Muscle of leg (tissue), 16 donors: ENCODE data around the gene RELL2. TPM values are rescaled to one million over a fixed set of nuclear protein-coding genes. Genes with fewer than 3 reads are reported as not detected.
A peak's percentile ranks its signal among the peaks of the same experiment; 100 is the strongest.

Experiments used
- DNase-seq: peaks from one replicate; pipeline ENCODE4 v3.0.0; 2013
- H3K27ac ChIP-seq: one replicate; pipeline ENCODE4 v1.5.1; 2013; ENCODE audit warnings: mild to moderate bottlenecking, low read length, control low read depth
- H3K27me3 ChIP-seq: one replicate; pipeline ENCODE4 v1.6.1; 2013; ENCODE audit warnings: low read length; ENCODE audit not compliant: control insufficient read depth, insufficient read depth
- H3K36me3 ChIP-seq: one replicate; pipeline ENCODE4 v1.6.1; 2013; ENCODE audit warnings: low read length; ENCODE audit not compliant: control insufficient read depth, insufficient read depth
- H3K4me1 ChIP-seq: one replicate; pipeline ENCODE4 v1.6.1; 2013; ENCODE audit warnings: low read length; ENCODE audit not compliant: control insufficient read depth, insufficient read depth
- H3K4me3 ChIP-seq: one replicate; pipeline ENCODE4 v1.5.1; 2013; ENCODE audit warnings: low read length, control low read depth
- H3K9me3 ChIP-seq: replicated peaks from 2 replicates; pipeline ENCODE4 v1.6.1; 2013; ENCODE audit warnings: low read depth, low read length; ENCODE audit not compliant: control insufficient read depth
- WGBS: methylation state at CpG from one replicate; pipeline ENCODE4 v1.1.5; 2013; ENCODE audit warnings: missing lambda C conversion rate; ENCODE audit not compliant: insufficient coverage; 5-methylcytosine and 5-hydroxymethylcytosine counted together
- long read RNA-seq, 11 donors: transcript quantifications; one replicate each; lab custom pipeline, GENCODE V29; 2026
- polyA plus RNA-seq, 8 donors: library from polyadenylated mRNA; unstranded; fragments of 120-200 nt; gene quantifications; one replicate each; pipeline versions ENCODE4 v1.2.1 to v1.2.3, GENCODE V29; 2013; ENCODE audit warnings: inconsistent platforms in 1 of 8, low replicate concordance in 1 of 8; ENCODE audit not compliant: insufficient read length in 8 of 8, insufficient read depth in 1 of 8
- total RNA-seq: library from RNA; stranded (reverse); fragments of 120-200 nt; gene quantifications from one replicate; pipeline ENCODE4 v1.2.4, GENCODE V29; 2013

The RELL2 gene
- total RNA-seq (0.18 TPM), polyA plus RNA-seq (under 1 TPM; 0.21 to 0.53 (median 0.39) TPM)
- long read RNA-seq, donor 1: 0 reads
- long read RNA-seq, donor 2: 0 reads
- long read RNA-seq, donor 3: 0 reads
- long read RNA-seq, donor 4: 0 reads
- long read RNA-seq, donor 5: 0 reads
- long read RNA-seq, donor 6: 0 reads
- long read RNA-seq, donor 7: 0 reads
- long read RNA-seq, donor 8: 0 reads
- long read RNA-seq, donor 9: 0 reads
- long read RNA-seq, donor 10: 0 reads
- long read RNA-seq, donor 11: 0 reads

GRCh38 chr5:141636413-141637122 is at the start of gene RELL2, which contains the start of gene HDAC3:
TSS of gene RELL2 (plus strand) at chr5:141636997. CDS start at chr5:141638226, 1,229 bp downstream.
TSS of gene HDAC3 (minus strand) at chr5:141636849. CDS start at chr5:141636790, 59 bp downstream.
- WGBS: under 1% methylated on average over 42 of the region's 55 CpGs
- peaks cover 13% of the 10 kb centered on the region for H3K36me3 ChIP-seq
- peak; percentile 94 for DNase-seq
- H3K4me3 ChIP-seq: peak within 1 kb of the TSS; percentile 99
- peaks cover 26% of the 10 kb centered on the region for H3K27me3 ChIP-seq
- no peaks in the 10 kb centered on the region for H3K9me3 ChIP-seq
- peaks cover 26% of the 10 kb centered on the region for H3K4me1 ChIP-seq
- H3K27ac ChIP-seq: peak within 1 kb of the TSS; percentile 71

- DNase-seq: no peak
- Histone ChIP-seq H3K27ac (no peak overlapping the region), H3K9me3 (no peaks in the 10 kb centered on the region), H3K27me3 (no peaks in the 10 kb centered on the region), H3K4me3 (no peak overlapping the region), H3K4me1 (no peaks in the 10 kb centered on the region), H3K36me3 (peaks cover 16% of the 10 kb centered on the region)
- no CpG with 5 or more reads among the region's 2 CpGs for WGBS
These were observed 46.7 kb upstream of the RELL2 start for GRCh38 chr5:141590127-141590526.

DNA sequence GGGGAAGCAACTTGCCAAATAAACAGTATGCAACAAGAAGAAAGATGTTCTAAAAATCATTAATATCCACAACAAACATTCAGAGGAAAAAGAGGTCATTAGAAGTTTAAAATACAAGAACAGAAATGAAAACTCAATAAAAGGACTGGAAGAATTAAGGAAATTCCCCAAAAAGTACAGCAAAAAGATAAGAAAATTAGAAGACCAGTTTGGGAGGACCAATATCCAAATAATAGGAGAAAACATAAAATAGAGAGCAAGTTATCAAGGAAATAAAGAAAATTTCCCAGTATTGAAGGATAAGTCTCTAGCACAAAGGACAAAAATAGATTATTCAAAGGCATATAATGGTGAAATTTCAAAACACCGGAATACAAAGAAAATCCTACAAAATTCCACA is 39.9 kb upstream of the RELL2 start:
- Histone ChIP-seq H3K27me3 (no peaks in the 10 kb centered on the region), H3K4me1 (no peaks in the 10 kb centered on the region), H3K4me3 (no peak overlapping the region), H3K9me3 (no peaks in the 10 kb centered on the region), H3K27ac (no peak overlapping the region), H3K36me3 (peaks cover 5% of the 10 kb centered on the region)
- no CpG with 5 or more reads among the region's 1 CpG for WGBS
- DNase-seq: no peak

- 66% methylated on average over 2 of the region's 2 CpGs for WGBS
- no peak for DNase-seq
- Histone ChIP-seq H3K9me3 (no peaks in the 10 kb centered on the region), H3K4me3 (no peak overlapping the region), H3K4me1 (no peaks in the 10 kb centered on the region), H3K36me3 (peaks cover 5% of the 10 kb centered on the region), H3K27me3 (no peaks in the 10 kb centered on the region), H3K27ac (no peak overlapping the region)
These were observed 39.4 kb upstream of the RELL2 start for GRCh38 chr5:141597394-141597793.

DNA sequence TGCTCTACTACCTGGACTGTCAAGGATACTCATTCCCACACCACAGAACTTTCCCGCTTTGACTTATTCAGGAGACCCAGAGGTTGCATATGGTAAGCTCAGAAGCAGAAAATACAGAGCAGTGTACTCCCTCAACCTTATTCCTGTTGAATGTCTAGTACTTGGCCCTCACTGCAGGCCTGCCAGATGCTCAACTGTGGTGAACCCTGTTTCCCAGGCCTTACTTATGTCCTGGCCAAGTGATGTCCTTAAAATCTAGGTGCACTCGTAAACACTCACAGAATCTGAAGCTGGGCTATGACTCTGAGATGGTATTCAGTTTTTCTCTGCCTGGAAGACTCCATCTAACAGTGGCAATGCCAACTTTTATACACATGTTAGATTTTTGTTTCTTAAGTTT is 39.0 kb upstream of the RELL2 start:
- Histone ChIP-seq H3K27me3 (no peaks in the 10 kb centered on the region), H3K36me3 (peaks cover 5% of the 10 kb centered on the region), H3K4me1 (no peaks in the 10 kb centered on the region), H3K4me3 (no peak overlapping the region), H3K9me3 (no peaks in the 10 kb centered on the region), H3K27ac (no peak overlapping the region)
- no peak for DNase-seq
- 80% methylated on average over 1 of the region's 2 CpGs for WGBS

GRCh38 chr5:141598391-141599345 is 38.1 kb upstream of the RELL2 start:
- H3K27ac ChIP-seq: no peak overlapping the region
- H3K4me1 ChIP-seq: no peaks in the 10 kb centered on the region
- no peak overlapping the region for H3K4me3 ChIP-seq

DNA sequence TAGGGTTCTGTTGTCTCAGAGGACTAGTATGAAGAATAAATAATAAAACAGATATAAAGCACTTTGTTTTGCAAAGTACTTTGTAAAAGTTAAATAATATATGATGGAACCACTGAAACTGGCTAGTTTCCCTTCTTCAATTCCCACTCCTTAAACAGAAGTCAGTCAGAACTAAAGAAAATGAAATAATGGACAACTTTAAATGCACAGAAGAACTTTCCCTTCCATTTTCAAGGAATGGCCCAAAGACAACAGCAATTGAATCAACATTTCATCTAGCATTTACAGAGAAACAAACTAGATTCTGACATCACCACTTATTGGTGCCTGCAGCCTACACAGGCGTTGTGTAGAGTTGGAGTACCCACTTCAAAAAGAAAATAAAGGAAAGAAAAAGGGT is 34.2 kb upstream of the RELL2 start:
- DNase-seq: no peak
- H3K4me3 ChIP-seq: no peak overlapping the region
- no peaks in the 10 kb centered on the region for H3K36me3 ChIP-seq
- H3K9me3 ChIP-seq: no peaks in the 10 kb centered on the region
- no peak overlapping the region for H3K27ac ChIP-seq
- WGBS: no CpG with 5 or more reads among the region's 1 CpG
- peaks cover 3% of the 10 kb centered on the region for H3K4me1 ChIP-seq
- no peaks in the 10 kb centered on the region for H3K27me3 ChIP-seq

More at GRCh38 chr5:141598391-141599345, 38.1 kb upstream of the RELL2 start:
- DNase-seq: no peak
- Histone ChIP-seq H3K9me3 (no peaks in the 10 kb centered on the region), H3K36me3 (peaks cover 2% of the 10 kb centered on the region), H3K27me3 (no peaks in the 10 kb centered on the region)
- no CpG with 5 or more reads among the region's 3 CpGs for WGBS

GRCh38 chr5:141603923-141604717 is 32.7 kb upstream of the RELL2 start:
- H3K27ac ChIP-seq: peak overlapping the region; percentile 80
- H3K36me3 ChIP-seq: no peaks in the 10 kb centered on the region
- WGBS: 56% methylated on average over 4 of the region's 6 CpGs
- H3K4me3 ChIP-seq: no peak overlapping the region
- no peaks in the 10 kb centered on the region for H3K27me3 ChIP-seq
- DNase-seq: peak; percentile 89
- H3K4me1 ChIP-seq: peaks cover 3% of the 10 kb centered on the region
- H3K9me3 ChIP-seq: no peaks in the 10 kb centered on the region

GRCh38 chr5:141605523-141606277 is 31.1 kb upstream of the RELL2 start:
- no peak overlapping the region for H3K4me3 ChIP-seq
- no peaks in the 10 kb centered on the region for H3K9me3 ChIP-seq
- H3K4me1 ChIP-seq: peaks cover 3% of the 10 kb centered on the region
- H3K27ac ChIP-seq: peak overlapping the region; percentile 88
- no peaks in the 10 kb centered on the region for H3K27me3 ChIP-seq
- peak; percentile 78 for DNase-seq
- 62% methylated on average over 5 of the region's 6 CpGs for WGBS
- H3K36me3 ChIP-seq: no peaks in the 10 kb centered on the region
